ENCODE measurements around the gene RBM19.

Gene RBM19

DNA sequence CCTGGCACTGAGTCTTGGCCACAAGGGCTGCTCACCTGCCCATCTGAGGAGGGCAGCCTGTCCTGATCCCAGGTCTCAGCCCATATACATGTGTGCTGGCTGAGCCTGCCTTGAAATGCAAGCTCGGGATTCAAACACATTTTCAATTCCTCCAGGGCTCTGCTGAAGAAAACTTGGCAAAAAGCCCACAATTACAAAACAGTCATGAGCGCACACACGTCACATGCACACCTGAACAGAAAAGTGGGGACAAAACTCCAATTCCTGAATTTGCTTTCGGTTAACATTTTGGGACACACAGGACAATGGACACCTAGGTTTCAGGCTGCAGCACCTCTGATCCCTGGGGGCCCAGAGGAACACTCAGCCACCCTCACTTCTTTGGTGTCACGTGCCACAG, 113.9 kb downstream of the RBM19 start:
- H2AFZ ChIP-seq (ENCODE audit: low read depth): no peak overlapping the region
- no peaks in the 10 kb centered on the region for H4K20me1 ChIP-seq (ENCODE audit: insufficient read depth)
- no peaks in the 10 kb centered on the region for H3K79me2 ChIP-seq (ENCODE audit: insufficient read depth, low read depth)
- no peak overlapping the region for H3K27ac ChIP-seq
- H3K4me3 ChIP-seq (IDR thresholded peaks at IDR 0.05; ENCODE audit: insufficient read depth, low read depth, low read length): no peak overlapping the region
- no peaks in the 10 kb centered on the region for H3K27me3 ChIP-seq (ENCODE audit: insufficient read depth, low read depth)
- no peaks in the 10 kb centered on the region for H3K4me1 ChIP-seq (ENCODE audit: low read depth, poor library complexity, severe bottlenecking)
- H3K36me3 ChIP-seq (ENCODE audit: insufficient read depth): no peaks in the 10 kb centered on the region
- H3K4me2 ChIP-seq: no peak overlapping the region
- H3K9ac ChIP-seq: no peak overlapping the region
- TF ChIP-seq, protein P1, sequence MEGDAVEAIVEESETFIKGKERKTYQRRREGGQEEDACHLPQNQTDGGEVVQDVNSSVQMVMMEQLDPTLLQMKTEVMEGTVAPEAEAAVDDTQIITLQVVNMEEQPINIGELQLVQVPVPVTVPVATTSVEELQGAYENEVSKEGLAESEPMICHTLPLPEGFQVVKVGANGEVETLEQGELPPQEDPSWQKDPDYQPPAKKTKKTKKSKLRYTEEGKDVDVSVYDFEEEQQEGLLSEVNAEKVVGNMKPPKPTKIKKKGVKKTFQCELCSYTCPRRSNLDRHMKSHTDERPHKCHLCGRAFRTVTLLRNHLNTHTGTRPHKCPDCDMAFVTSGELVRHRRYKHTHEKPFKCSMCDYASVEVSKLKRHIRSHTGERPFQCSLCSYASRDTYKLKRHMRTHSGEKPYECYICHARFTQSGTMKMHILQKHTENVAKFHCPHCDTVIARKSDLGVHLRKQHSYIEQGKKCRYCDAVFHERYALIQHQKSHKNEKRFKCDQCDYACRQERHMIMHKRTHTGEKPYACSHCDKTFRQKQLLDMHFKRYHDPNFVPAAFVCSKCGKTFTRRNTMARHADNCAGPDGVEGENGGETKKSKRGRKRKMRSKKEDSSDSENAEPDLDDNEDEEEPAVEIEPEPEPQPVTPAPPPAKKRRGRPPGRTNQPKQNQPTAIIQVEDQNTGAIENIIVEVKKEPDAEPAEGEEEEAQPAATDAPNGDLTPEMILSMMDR (conservative IDR thresholded peaks at IDR 0.05; ENCODE audit: low read depth, low read length): no peak

- Histone ChIP-seq H3K4me1 (ENCODE audit: low read depth, poor library complexity, severe bottlenecking) (no peaks in the 10 kb centered on the region), H2AFZ (ENCODE audit: low read depth) (no peak overlapping the region), H4K20me1 (ENCODE audit: insufficient read depth) (no peaks in the 10 kb centered on the region), H3K27ac (no peak overlapping the region), H3K4me3 (IDR thresholded peaks at IDR 0.05; ENCODE audit: insufficient read depth, low read depth, low read length) (no peak overlapping the region), H3K9ac (no peak overlapping the region), H3K4me2 (no peak overlapping the region), H3K79me2 (ENCODE audit: insufficient read depth, low read depth) (no peaks in the 10 kb centered on the region), H3K36me3 (ENCODE audit: insufficient read depth) (no peaks in the 10 kb centered on the region), H3K27me3 (ENCODE audit: insufficient read depth, low read depth) (no peaks in the 10 kb centered on the region)
- TF ChIP-seq, protein P1 (conservative IDR thresholded peaks at IDR 0.05; ENCODE audit: low read depth, low read length): no peak
These were observed 115.6 kb downstream of the RBM19 start for GRCh38 chr12:113850309-113851056.

DNA sequence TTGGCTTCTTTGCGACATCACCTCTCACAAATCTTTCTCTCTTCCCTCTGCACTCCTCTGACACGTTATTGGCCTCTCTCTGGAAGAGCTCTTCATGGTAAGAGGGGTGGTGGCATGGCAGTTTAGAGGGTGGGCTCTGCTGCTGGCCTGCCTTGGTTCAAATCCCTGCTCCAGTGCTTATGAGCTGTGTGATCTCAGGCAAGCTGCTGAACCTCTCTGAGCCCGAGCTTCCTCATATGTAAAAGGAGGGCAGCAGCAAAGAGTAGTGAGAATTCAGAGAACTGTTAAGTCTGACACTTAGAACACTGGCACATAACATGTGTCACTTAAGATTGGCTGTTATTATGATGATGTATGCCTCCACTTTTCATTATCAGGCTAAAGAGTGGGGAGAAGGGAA, 118.3 kb downstream of the RBM19 start:
- Histone ChIP-seq H3K27ac (no peak overlapping the region), H2AFZ (ENCODE audit: low read depth) (no peak overlapping the region), H3K79me2 (ENCODE audit: insufficient read depth, low read depth) (no peaks in the 10 kb centered on the region), H3K4me2 (no peak overlapping the region), H3K36me3 (ENCODE audit: insufficient read depth) (no peaks in the 10 kb centered on the region), H3K27me3 (ENCODE audit: insufficient read depth, low read depth) (no peaks in the 10 kb centered on the region), H3K4me3 (IDR thresholded peaks at IDR 0.05; ENCODE audit: insufficient read depth, low read depth, low read length) (no peak overlapping the region), H3K4me1 (ENCODE audit: low read depth, poor library complexity, severe bottlenecking) (no peaks in the 10 kb centered on the region), H4K20me1 (ENCODE audit: insufficient read depth) (no peaks in the 10 kb centered on the region), H3K9ac (no peak overlapping the region)
- TF ChIP-seq, protein P1 (conservative IDR thresholded peaks at IDR 0.05; ENCODE audit: low read depth, low read length): no peak

- no peak overlapping the region for H3K9ac ChIP-seq
- H2AFZ ChIP-seq (ENCODE audit: low read depth): no peak overlapping the region
- no peaks in the 10 kb centered on the region for H3K36me3 ChIP-seq (ENCODE audit: insufficient read depth)
These were observed 119.0 kb downstream of the RBM19 start for GRCh38 chr12:113846883-113847755.

More at GRCh38 chr12:113846883-113847755, 119.0 kb downstream of the RBM19 start:
- H3K4me1 ChIP-seq (ENCODE audit: low read depth, poor library complexity, severe bottlenecking): no peaks in the 10 kb centered on the region
- no peaks in the 10 kb centered on the region for H3K27me3 ChIP-seq (ENCODE audit: insufficient read depth, low read depth)
- no peak overlapping the region for H3K4me3 ChIP-seq (IDR thresholded peaks at IDR 0.05; ENCODE audit: insufficient read depth, low read depth, low read length)
- H3K79me2 ChIP-seq (ENCODE audit: insufficient read depth, low read depth): no peaks in the 10 kb centered on the region
- no peaks in the 10 kb centered on the region for H4K20me1 ChIP-seq (ENCODE audit: insufficient read depth)
- no peak overlapping the region for H3K4me2 ChIP-seq
- TF ChIP-seq, protein P1 (conservative IDR thresholded peaks at IDR 0.05; ENCODE audit: low read depth, low read length): no peak
- H3K27ac ChIP-seq: no peak overlapping the region
